SJCRH30 (cell line): ENCODE data around the gene PRTFDC1. TPM values are rescaled to one million over a fixed set of nuclear protein-coding genes. Genes with fewer than 3 reads are reported as not detected.
A peak's percentile ranks its signal among the peaks of the same experiment; 100 is the strongest.

Experiments
- DNase-seq, 2 experiments: peaks; one replicate each; pipeline ENCODE4 v3.0.0-alpha.2; 2015 to 2020
- H3K27ac ChIP-seq: fragments of 250-450 bp; sonication (Bioruptor Pico); 2 replicates; pipeline ENCODE4 v1.5.1; 2020; ENCODE audit warnings: mild to moderate bottlenecking, moderate library complexity
- H3K27me3 ChIP-seq: fragments of 250-450 bp; sonication (Bioruptor Pico); 2 replicates; pipeline ENCODE4 v1.5.1; 2020; ENCODE audit warnings: mild to moderate bottlenecking, moderate library complexity
- H3K36me3 ChIP-seq: fragments of 250-450 bp; sonication (Bioruptor Pico); 2 replicates; pipeline ENCODE4 v1.5.1; 2020; ENCODE audit warnings: mild to moderate bottlenecking, moderate library complexity
- H3K4me1 ChIP-seq: fragments of 250-450 bp; sonication (Bioruptor Pico); 2 replicates; pipeline ENCODE4 v1.5.1; 2020; ENCODE audit warnings: mild to moderate bottlenecking, moderate library complexity
- H3K4me3 ChIP-seq: fragments of 250-450 bp; sonication (Bioruptor Pico); 2 replicates; pipeline ENCODE4 v1.5.1; 2020; ENCODE audit warnings: mild to moderate bottlenecking, moderate library complexity
- H3K9me3 ChIP-seq: fragments of 250-450 bp; sonication (Bioruptor Pico); replicated peaks from 2 replicates; pipeline ENCODE4 v1.5.1; 2020; ENCODE audit warnings: mild to moderate bottlenecking, moderate library complexity
- total RNA-seq: library from RNA; depleted of rRNA; stranded (reverse); fragments of >200 nt; shearing (Covaris generic); gene quantifications from 2 replicates; pipeline ENCODE4 v1.2.3, GENCODE V29; 2014

PRTFDC1 gene
- total RNA-seq, 1 experiment from 2014 or later: 0.08 TPM

DNA sequence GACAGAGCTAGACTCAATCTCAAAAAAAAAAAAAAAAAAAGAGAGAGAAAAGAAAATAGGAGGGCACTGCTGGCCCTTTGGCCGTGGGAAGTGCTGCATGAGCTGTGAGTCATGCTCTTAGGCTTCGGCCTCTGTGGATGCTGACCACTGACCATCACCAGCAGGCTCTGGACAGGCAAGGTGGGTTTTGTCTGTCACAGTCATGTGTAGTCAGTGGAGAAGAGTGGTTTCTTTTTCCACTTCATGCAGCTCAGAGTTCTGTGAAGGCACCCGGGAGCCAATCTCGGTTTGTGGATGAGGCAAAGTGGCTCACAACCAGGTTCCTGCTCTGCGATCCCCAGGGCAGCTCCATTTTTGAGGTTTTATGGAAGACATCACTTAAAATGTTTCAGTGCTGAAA lies 58.1 kb downstream of the PRTFDC1 start:
- DNase-seq: no peak
- Histone ChIP-seq H3K36me3 (no peaks in the 10 kb centered on the region), H3K27ac (no peak overlapping the region), H3K4me3 (no peak overlapping the region), H3K4me1 (peaks cover 6% of the 10 kb centered on the region; the same call in 1 of the 2 replicates), H3K27me3 (no peaks in the 10 kb centered on the region), H3K9me3 (no peaks in the 10 kb centered on the region)

DNA sequence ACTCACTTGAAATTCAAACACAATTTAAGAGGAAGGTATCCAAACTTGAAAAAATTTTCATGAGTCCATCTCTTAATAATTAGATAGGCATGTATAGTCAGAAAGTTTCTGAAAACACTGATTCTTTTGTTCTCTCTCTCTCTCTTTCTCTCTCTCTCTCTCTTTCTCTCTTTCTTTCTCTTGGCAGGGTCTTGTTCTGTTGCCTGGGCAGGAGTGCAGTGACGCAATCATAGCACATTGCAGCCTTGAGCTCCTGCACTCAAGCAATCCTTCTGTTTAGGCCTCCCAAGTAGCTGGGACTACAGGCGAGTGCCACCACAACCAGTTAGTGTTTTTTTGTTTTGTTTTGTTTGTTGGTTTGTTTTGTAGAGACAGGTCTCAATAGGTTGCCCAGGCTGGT lies 59.3 kb downstream of the PRTFDC1 start:
- Histone ChIP-seq H3K4me1 (peaks cover 8% of the 10 kb centered on the region; the same call in 1 of the 2 replicates), H3K27ac (no peak overlapping the region), H3K4me3 (no peak overlapping the region), H3K9me3 (no peaks in the 10 kb centered on the region), H3K27me3 (no peaks in the 10 kb centered on the region), H3K36me3 (no peaks in the 10 kb centered on the region)
- no peak for DNase-seq

DNA sequence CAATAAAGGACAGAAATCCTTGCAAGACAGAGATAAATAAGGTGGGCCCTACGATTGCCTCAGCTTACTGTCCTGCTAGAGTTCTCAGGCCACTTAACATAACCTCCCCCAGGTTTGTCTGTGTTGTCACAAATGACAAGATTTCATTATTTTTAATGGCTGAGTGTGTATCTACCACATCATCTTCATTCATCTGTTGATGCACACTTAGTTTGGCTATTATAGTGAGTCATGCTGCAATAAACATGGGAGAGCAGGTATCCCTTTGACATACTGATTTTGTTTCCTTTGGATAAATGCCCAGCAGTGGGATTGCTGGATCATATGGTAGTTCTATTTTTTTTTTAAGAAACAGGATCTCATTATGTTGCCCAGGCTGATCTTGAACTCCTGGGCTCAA lies 60.6 kb downstream of the PRTFDC1 start:
- peaks cover 8% of the 10 kb centered on the region; the same call in 1 of the 2 replicates for H3K4me1 ChIP-seq
- H3K36me3 ChIP-seq: no peaks in the 10 kb centered on the region
- no peak for DNase-seq
- H3K27ac ChIP-seq: no peak overlapping the region
- H3K27me3 ChIP-seq: no peaks in the 10 kb centered on the region
- H3K4me3 ChIP-seq: no peak overlapping the region
- H3K9me3 ChIP-seq: no peaks in the 10 kb centered on the region

DNA sequence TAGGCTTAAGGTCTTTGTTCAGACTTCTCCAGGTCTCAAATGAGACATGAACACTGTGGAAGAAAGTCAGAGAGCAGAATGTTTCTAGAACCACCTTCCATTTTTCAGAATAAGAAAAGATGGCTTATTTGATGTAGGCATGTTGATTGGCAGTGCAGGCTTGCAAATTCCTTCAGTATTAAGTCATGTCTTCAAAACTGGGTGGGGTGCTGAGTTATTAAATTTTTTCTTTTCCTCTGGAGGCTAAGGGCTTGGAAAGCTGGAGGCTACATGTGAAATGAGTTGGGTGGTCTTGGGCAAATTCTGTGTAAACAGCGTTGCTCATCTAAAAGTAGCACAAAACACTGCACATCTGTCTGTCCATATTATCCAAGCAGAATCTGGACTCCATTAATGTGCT lies 62.8 kb downstream of the PRTFDC1 start:
- Histone ChIP-seq H3K27me3 (no peaks in the 10 kb centered on the region), H3K4me1 (peaks cover 8% of the 10 kb centered on the region; the same call in 1 of the 2 replicates), H3K4me3 (no peak overlapping the region), H3K27ac (no peak overlapping the region), H3K36me3 (no peaks in the 10 kb centered on the region), H3K9me3 (no peaks in the 10 kb centered on the region)
- no peak for DNase-seq

DNA sequence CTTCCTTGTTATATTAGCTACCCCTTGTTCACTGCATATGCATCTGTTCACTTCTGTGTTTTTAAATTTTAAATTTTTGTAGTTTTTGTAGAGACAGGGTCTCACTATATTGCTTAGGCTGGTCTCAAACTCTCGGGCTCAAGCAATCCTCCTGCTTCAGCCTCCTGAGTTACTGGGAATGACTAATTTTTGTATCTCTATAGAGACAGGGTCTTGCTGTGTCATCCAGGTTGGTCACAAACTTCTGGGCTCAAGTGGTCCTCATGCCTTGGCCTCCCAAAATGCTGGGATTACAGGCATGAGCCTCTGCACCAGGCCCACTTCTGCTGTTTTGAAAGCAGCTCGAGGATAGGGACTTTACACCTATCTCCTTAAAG lies 64.6 kb downstream of the PRTFDC1 start:
- Histone ChIP-seq H3K4me1 (peaks cover 8% of the 10 kb centered on the region; the same call in 1 of the 2 replicates), H3K9me3 (no peaks in the 10 kb centered on the region), H3K27me3 (no peaks in the 10 kb centered on the region), H3K4me3 (no peak overlapping the region), H3K27ac (no peak overlapping the region), H3K36me3 (no peaks in the 10 kb centered on the region)
- no peak for DNase-seq

DNA sequence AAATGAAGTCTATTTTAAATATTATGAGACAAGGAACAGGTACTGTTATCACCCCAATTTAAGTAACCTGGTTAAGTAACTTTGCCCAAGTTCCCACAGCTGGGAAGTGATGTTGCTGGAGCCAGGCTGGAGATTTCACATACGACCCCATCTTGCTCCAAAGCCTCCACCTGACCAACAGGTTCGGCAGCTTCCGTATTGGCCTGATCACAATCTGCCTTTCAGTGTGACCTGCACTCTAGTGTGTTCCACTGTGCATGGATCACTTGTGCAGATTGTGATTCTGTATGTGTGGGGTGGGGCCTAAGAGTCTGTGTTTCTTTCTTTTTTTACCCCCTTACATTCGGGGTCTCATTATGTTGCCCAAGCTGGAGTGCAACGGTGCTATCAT lies 66.1 kb downstream of the PRTFDC1 start:
- Histone ChIP-seq H3K36me3 (no peaks in the 10 kb centered on the region), H3K27me3 (no peaks in the 10 kb centered on the region), H3K4me3 (no peak overlapping the region), H3K27ac (no peak overlapping the region), H3K9me3 (no peaks in the 10 kb centered on the region), H3K4me1 (peaks cover 8% of the 10 kb centered on the region; the same call in 1 of the 2 replicates)
- DNase-seq: no peak

DNA sequence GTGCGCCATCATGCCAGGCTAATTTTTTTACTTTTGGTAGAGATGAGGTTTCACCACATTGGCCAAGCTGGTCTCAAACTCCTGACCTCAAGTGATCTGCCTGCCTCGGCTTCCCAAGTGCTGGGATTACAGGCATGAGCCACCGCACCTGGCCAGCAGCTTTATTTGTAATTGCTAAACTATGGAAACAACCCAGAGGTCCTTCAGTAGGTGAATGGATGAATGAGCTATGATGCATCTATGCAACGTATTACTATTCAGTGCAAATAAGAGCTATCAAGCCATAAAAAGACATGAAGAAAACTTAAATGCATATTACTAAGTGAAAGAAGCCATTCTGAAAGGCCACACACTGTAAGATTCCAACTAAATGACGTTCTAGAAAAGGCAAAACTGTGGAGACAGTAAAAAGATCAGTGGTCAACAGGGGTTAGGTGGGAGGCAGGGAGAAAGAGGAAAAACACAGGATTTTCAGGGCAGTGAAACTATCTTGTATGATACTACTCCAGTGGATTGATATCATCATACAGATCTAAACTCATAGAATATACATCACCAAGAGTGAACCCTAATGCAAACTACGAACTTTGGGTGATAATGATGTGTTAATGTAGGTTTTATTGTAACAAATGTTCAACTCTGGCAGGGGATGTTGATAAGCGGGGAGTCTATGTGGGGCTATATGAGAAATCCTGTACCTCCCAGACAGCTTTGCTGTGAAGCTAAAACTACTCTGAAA lies 66.7 kb downstream of the PRTFDC1 start:
- Histone ChIP-seq H3K4me3 (no peak overlapping the region), H3K27ac (no peak overlapping the region), H3K27me3 (no peaks in the 10 kb centered on the region), H3K4me1 (peaks cover 8% of the 10 kb centered on the region; the same call in 1 of the 2 replicates), H3K36me3 (no peaks in the 10 kb centered on the region), H3K9me3 (no peaks in the 10 kb centered on the region)
- DNase-seq: no peak

DNA sequence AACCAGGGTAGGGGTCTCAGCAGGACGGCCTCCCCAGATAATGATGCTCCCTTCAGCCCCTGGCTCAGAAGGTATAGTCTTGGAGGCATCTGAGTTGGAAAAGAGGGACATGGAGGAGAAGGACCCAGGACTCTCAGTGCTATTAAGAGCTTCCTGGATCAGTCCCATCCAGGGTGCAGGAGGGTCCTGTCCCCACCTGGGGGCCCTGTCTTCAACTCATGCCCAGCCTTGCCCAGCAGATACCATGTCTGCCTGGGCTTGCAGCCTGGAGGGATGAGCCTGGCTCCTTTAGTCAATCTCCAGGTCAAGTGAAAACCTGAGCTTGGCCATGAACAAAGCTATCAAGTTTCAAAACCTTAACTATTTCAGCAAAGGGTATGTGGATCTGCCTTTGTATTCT lies 67.6 kb downstream of the PRTFDC1 start:
- Histone ChIP-seq H3K27me3 (no peaks in the 10 kb centered on the region), H3K27ac (no peak overlapping the region), H3K4me3 (no peak overlapping the region), H3K4me1 (peaks cover 4% of the 10 kb centered on the region; the same call in 1 of the 2 replicates), H3K9me3 (no peaks in the 10 kb centered on the region), H3K36me3 (no peaks in the 10 kb centered on the region)
- DNase-seq: no peak

DNA sequence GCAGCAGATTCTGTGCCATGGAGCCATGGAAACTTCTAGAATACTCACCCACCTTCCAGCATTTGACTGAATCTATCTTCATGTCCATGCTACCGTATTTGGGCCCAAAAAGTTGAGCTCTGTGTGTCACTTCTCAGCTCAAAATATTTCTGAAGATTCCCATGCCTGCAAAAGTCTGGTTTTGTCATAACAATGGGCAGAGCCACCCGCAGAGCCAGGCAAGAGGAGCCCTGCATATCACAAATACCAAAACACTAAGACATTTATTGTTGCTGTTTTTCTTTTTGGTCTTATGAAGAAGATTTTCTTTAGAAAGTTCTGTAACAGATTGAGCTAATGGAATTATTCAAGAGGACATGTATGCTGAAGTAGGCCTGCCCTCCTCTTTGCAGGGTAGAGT lies 68.1 kb downstream of the PRTFDC1 start:
- Histone ChIP-seq H3K36me3 (no peaks in the 10 kb centered on the region), H3K27me3 (no peaks in the 10 kb centered on the region), H3K9me3 (no peaks in the 10 kb centered on the region), H3K27ac (no peak overlapping the region), H3K4me3 (no peak overlapping the region), H3K4me1 (peaks cover 2% of the 10 kb centered on the region; the same call in 1 of the 2 replicates)
- no peak for DNase-seq

DNA sequence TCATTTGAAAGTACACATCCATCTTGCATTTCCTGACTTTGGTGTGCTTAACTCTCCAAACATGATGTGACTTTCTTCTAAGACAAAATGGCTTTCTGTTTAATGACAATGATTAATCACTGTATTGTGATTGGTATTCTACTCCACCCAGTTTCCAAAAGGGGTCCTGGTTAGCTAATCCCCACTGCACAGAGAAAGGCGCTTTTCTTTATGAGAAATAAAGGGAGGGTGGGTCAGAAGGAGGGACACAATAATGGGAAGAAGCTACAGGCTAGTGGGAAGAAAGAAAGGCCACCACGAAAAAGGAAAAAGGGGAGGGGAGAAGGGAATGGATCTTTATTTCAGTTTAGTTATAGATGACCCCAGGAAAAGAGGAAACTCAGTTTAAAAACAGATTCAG lies 69.2 kb downstream of the PRTFDC1 start:
- Histone ChIP-seq H3K27me3 (no peaks in the 10 kb centered on the region), H3K36me3 (no peaks in the 10 kb centered on the region), H3K4me3 (no peak overlapping the region), H3K9me3 (no peaks in the 10 kb centered on the region), H3K4me1 (no peaks in the 10 kb centered on the region), H3K27ac (no peak overlapping the region)
- no peak for DNase-seq

DNA sequence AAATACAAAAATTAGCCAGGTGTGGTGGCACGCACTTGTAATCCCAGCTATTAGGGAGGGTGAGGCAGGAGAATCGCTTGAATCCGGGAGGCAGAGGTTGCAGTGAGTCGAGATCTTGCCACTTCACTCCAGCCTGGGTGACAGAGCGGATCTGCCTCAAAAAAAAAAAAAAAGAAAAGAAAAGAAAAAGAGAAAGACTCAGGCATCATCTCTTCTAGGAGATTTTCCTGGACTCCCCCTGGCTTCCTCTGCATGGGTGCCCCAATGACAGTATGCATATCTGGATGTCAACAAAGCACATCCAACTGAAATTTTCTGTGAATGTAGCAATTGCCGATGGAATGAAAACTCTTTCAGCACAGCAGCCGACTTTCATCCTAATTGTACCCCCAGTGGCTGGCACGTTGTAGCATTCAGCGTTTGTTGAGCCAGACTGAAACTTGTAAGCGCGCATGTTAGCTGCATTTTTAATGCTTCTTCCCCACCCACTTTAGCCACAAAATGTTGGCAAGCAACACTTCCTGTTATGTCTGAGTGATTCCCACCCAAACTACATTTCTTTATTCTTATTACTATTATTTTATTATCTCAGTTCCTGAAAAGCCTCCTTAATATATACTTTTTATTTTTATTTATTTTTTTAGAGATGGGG lies 70.2 kb downstream of the PRTFDC1 start:
- Histone ChIP-seq H3K36me3 (no peaks in the 10 kb centered on the region), H3K27me3 (no peaks in the 10 kb centered on the region), H3K4me1 (no peaks in the 10 kb centered on the region), H3K4me3 (no peak overlapping the region), H3K27ac (no peak overlapping the region), H3K9me3 (no peaks in the 10 kb centered on the region)
- no peak for DNase-seq

DNA sequence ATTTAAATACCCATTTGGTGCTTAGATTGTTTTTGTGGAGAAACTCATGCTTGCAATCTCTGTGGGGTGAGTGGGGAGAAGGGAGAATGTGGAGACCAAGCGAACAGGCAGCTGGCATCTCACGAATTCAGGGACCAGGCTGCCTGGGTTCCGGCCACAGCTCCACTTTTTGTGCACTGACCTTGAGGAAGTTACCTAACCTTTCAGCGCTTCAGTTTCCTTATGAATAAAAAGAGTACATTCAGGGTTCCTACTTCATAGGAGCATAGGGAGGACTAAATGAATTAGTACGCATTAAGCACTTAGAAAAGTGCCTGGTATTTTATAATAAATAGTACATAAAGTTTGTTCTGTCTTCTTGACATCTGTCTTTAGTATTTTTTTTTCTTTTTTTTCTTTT lies 72.5 kb downstream of the PRTFDC1 start:
- H3K36me3 ChIP-seq: no peaks in the 10 kb centered on the region
- no peak for DNase-seq
- H3K4me1 ChIP-seq: no peaks in the 10 kb centered on the region
- no peak overlapping the region for H3K27ac ChIP-seq
- no peak overlapping the region for H3K4me3 ChIP-seq
- H3K9me3 ChIP-seq: no peaks in the 10 kb centered on the region
- no peaks in the 10 kb centered on the region for H3K27me3 ChIP-seq

DNA sequence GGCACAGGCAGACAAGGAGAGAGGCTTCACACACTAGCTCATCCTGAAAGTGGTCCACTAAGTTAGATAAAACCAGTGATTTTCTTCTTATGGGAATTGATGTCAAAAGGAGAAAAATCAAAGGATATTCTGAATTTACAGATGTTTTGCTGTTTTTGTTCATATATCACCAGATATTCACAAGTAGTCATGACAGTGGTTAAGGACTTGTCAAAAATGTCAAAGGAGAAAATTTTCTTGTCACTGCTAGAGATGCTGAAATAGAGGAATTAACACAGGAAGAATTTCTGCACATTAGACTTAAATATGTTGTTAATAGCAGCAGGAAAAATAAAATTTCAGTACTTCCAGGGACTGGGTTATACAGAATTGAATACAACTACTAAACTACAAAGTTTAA lies 78.3 kb downstream of the PRTFDC1 start:
- Histone ChIP-seq H3K4me3 (no peak overlapping the region), H3K27ac (no peak overlapping the region), H3K27me3 (no peaks in the 10 kb centered on the region), H3K36me3 (no peaks in the 10 kb centered on the region), H3K4me1 (no peaks in the 10 kb centered on the region), H3K9me3 (no peaks in the 10 kb centered on the region)
- DNase-seq: no peak

DNA sequence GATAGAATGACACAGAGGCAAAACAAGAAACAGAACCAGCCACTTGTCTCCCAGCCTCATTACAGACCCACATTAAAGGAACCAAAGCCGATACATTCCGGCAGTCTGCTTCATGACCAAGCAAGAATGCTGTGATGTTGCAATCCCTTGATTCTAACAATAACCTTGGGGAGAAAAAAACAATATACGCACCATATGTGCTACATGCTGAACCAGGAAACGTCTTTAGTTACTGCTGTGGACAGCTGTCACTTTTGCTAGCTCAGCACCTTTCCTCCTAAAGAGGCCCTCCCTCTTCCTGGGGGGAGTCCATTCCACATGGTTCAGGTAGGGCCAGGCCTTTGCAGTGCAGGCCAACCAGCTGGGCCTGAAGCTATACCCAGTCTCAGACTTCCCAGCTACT lies 79.1 kb downstream of the PRTFDC1 start:
- peak in 1 of 2 experiments; percentile 9 for DNase-seq

DNA sequence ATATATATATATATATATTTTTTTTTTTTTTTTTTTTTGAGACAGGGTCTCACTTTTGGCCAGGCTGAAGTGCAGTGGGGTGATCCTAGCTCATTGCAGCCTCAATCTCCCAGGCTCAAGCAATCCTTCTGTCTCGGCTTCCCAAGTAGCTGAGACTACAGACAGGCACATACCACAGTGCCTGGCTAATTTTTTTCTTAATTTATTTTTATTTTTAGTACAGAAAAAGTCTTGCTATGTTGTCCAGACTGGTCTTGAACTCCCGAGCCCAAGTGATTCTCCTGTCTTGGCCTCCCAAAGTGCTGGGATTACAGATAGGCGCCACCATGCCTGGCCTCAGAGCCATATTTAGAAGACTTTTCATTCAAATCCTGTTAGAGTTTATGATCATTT lies 79.6 kb downstream of the PRTFDC1 start:
- H3K27ac ChIP-seq: no peak overlapping the region
- H3K27me3 ChIP-seq: no peaks in the 10 kb centered on the region
- DNase-seq: no peak
- H3K4me1 ChIP-seq: no peaks in the 10 kb centered on the region
- H3K4me3 ChIP-seq: no peak overlapping the region
- H3K9me3 ChIP-seq: no peaks in the 10 kb centered on the region
- H3K36me3 ChIP-seq: no peaks in the 10 kb centered on the region

More for the DNA sequence above, 79.1 kb downstream of the PRTFDC1 start:
- H3K36me3 ChIP-seq: no peaks in the 10 kb centered on the region
- H3K9me3 ChIP-seq: no peaks in the 10 kb centered on the region
- H3K4me3 ChIP-seq: no peak overlapping the region
- H3K27ac ChIP-seq: no peak overlapping the region
- no peaks in the 10 kb centered on the region for H3K27me3 ChIP-seq
- no peaks in the 10 kb centered on the region for H3K4me1 ChIP-seq
